Measurements from ENCODE around the gene HOXA6. TPM values are rescaled to one million over a fixed set of nuclear protein-coding genes. Genes with fewer than 3 reads are reported as not detected.

HOXA6 gene
- total and polyA plus RNA-seq, 9 of the 15 experiments (the other 6 are each of a cell fraction or from before 2014, with no cell fraction given), result not detected

GRCh38 chr7:27150568-27151340 lies 3.2 kb upstream of the HOXA6 start (continued):
- TF ChIP-seq FOSL1 (tag; conservative IDR thresholded peaks at IDR 0.05) (no peak), FOXA1 (IDR thresholded peaks at IDR 0.05; ENCODE audit: borderline replicate concordance) (no peak), FOXK2 (conservative IDR thresholded peaks at IDR 0.05 in 1 of 2, IDR thresholded peaks at IDR 0.05 in 1 of 2; ENCODE audit: low read depth in 2 of 2) (no peak), ZNF551 (CRISPR knock-in tag; IDR thresholded peaks at IDR 0.05) (no peak), MNT (conservative IDR thresholded peaks at IDR 0.05) (no peak), MEIS2 (IDR thresholded peaks at IDR 0.05; ENCODE audit: partially characterized antibody) (peak; percentile 92), SMC3 (conservative IDR thresholded peaks at IDR 0.05; ENCODE audit: insufficient read depth, low read depth, low read length) (peak; percentile 57; the same call in 1 of the 2 replicates), RAD21 (CRISPR knock-in tag; conservative IDR thresholded peaks at IDR 0.05 in 1 of 2, IDR thresholded peaks at IDR 0.05 in 1 of 2) (peak in 1 of 2 experiments; percentile 54; a peak in 3 of 4 replicates), ARHGAP35 (IDR thresholded peaks at IDR 0.05; ENCODE audit: partially characterized antibody) (no peak), PYGO2 (tag; IDR thresholded peaks at IDR 0.05) (no peak), RBM39 (optimal IDR thresholded peaks at IDR 0.05; ENCODE audit: low read depth, low read length) (no peak), HNRNPLL (IDR thresholded peaks at IDR 0.05; ENCODE audit: low read depth, low read length, poor library complexity, severe bottlenecking) (peak; percentile 58), SUPT5H (IDR thresholded peaks at IDR 0.05) (no peak), ZNF165 (CRISPR knock-in tag; IDR thresholded peaks at IDR 0.05; ENCODE audit: borderline replicate concordance) (no peak), TRIM28 (IDR thresholded peaks at IDR 0.05) (no peak), MYNN (IDR thresholded peaks at IDR 0.05) (no peak), MYNN (CRISPR knock-in tag; IDR thresholded peaks at IDR 0.05) (no peak), MTA2 (IDR thresholded peaks at IDR 0.05; ENCODE audit: low read depth) (no peak), ZFP91 (CRISPR knock-in tag; IDR thresholded peaks at IDR 0.05) (no peak)
- TF ChIP-seq, protein P1, sequence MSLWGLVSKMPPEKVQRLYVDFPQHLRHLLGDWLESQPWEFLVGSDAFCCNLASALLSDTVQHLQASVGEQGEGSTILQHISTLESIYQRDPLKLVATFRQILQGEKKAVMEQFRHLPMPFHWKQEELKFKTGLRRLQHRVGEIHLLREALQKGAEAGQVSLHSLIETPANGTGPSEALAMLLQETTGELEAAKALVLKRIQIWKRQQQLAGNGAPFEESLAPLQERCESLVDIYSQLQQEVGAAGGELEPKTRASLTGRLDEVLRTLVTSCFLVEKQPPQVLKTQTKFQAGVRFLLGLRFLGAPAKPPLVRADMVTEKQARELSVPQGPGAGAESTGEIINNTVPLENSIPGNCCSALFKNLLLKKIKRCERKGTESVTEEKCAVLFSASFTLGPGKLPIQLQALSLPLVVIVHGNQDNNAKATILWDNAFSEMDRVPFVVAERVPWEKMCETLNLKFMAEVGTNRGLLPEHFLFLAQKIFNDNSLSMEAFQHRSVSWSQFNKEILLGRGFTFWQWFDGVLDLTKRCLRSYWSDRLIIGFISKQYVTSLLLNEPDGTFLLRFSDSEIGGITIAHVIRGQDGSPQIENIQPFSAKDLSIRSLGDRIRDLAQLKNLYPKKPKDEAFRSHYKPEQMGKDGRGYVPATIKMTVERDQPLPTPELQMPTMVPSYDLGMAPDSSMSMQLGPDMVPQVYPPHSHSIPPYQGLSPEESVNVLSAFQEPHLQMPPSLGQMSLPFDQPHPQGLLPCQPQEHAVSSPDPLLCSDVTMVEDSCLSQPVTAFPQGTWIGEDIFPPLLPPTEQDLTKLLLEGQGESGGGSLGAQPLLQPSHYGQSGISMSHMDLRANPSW (CRISPR knock-in tag; IDR thresholded peaks at IDR 0.05), result no peak
- TF ChIP-seq, protein P2, sequence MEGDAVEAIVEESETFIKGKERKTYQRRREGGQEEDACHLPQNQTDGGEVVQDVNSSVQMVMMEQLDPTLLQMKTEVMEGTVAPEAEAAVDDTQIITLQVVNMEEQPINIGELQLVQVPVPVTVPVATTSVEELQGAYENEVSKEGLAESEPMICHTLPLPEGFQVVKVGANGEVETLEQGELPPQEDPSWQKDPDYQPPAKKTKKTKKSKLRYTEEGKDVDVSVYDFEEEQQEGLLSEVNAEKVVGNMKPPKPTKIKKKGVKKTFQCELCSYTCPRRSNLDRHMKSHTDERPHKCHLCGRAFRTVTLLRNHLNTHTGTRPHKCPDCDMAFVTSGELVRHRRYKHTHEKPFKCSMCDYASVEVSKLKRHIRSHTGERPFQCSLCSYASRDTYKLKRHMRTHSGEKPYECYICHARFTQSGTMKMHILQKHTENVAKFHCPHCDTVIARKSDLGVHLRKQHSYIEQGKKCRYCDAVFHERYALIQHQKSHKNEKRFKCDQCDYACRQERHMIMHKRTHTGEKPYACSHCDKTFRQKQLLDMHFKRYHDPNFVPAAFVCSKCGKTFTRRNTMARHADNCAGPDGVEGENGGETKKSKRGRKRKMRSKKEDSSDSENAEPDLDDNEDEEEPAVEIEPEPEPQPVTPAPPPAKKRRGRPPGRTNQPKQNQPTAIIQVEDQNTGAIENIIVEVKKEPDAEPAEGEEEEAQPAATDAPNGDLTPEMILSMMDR (IDR thresholded peaks at IDR 0.05 in 2 of 3, conservative IDR thresholded peaks at IDR 0.05 in 1 of 3; ENCODE audit: insufficient read depth in 2 of 3, low read depth in 1 of 3, low read length in 3 of 3), result peak; percentile 64 to 82 (median 72)
